HS-27A (cell line): ENCODE results near the gene GEMIN7.

Experiments
- DNase-seq: peaks from one replicate; pipeline ENCODE4 v3.0.0-alpha.2; 2012; ENCODE audit warnings: low read depth, missing footprints

The GEMIN7 gene

DNA sequence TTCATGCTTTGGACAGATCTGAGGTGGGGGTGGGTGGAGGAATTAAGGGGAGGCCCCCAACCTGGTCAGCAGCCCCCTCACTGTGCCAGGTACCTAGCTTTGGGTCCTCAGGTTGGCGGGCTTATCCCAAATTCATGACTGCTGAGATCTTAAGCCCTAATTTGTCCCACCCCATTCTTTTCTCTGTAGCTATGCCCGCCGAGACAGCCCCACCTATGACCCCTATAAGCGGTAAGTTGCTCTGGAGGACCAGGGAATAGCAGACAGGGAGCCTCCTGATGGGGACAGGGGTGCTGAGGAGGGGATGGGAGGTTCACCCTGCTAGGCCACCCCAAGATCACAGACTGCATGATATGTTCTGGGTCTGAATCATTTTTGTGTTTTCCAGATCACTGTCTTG lies 17.1 kb upstream of the GEMIN7 start:
- no peak for DNase-seq

DNA sequence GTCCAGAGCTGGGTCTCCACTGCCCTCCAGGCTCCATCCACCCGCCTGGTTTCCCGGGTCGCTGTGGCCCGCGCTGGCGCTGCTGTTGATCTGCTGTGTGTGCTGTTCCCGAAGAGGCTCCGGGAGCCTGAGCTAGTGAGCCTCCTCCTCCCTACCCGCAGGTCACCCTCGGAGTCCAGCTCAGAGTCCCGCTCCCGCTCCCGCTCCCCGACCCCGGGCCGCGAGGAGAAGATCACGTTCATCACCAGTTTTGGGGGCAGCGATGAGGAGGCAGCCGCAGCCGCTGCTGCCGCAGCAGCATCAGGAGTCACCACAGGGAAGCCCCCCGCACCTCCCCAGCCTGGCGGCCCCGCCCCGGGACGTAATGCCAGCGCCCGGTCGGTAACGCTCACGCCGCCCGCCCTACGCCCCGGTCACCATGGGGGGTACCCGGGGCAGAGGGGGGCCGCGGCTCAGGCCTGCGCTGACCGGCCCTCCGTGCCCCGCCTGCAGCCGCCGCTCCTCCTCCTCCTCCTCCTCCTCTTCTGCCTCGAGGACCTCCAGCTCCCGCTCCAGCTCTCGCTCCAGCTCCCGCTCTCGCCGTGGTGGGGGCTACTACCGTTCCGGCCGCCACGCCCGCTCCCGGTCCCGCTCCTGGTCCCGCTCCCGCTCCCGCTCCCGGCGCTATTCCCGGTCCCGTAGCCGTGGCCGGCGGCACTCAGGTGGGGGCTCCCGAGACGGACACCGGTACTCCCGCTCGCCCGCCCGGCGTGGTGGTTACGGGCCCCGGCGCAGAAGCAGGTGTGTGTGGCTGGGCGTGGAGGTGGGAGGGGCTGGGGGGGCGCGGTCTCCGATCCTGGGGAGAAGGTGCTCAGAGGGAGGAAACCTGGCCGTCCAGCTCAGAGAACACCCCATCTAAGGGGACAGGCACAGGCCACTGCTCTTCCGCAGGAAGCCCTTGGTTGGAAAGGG lies 14.9 kb upstream of the GEMIN7 start:
- DNase-seq = no peak

DNA sequence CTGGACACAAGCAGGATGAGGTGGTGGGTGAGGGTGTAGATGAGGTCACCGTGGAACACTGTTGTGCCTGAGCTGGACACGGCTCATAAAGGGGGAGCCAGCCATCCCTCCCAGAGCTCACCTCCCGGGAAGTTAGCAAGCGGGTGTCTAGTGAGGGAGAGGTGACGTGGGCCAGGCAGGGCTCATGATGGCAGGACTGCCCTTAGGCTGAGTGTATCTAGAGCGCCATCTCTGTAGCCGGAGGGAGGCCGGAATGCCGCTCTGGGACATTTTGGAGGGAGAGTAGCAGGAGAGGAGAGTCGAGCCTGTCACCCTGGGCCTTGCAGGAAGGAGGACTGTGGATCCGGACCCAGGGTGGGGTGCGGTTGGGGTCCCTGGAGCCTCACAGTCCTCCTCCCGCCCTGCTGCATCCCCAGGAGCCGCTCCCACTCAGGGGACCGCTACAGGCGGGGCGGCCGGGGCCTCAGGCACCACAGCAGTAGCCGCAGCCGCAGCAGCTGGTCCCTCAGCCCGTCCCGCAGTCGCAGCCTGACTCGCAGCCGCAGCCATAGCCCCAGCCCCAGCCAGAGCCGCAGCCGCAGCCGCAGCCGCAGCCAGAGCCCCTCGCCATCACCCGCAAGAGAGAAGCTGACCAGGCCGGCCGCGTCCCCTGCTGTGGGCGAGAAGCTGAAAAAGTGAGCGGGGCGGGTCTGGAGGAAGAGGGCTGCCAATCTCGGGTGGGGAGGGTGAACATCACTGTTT lies 12.0 kb upstream of the GEMIN7 start:
- no peak for DNase-seq

DNA sequence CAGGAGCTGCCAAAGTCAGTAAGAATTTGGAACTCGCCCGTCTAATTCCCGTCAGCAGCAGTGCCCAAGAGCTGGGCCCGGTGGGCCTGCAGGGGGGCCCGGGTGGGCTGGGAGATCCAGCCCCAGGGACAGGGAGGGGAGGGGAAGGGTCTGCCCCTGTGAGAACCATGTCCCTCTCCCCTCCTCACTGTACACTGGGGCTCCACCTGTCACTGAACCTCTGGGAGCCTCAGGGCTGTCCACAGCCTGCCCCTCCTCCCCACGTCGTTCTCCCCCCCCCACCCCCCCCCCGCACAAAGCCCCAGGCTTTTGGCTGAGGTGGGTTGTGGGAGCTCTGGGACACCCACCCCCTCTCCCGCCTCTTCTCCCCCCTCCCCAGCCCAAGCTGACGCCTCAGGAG lies 11.0 kb upstream of the GEMIN7 start:
- DNase-seq = no peak

DNA sequence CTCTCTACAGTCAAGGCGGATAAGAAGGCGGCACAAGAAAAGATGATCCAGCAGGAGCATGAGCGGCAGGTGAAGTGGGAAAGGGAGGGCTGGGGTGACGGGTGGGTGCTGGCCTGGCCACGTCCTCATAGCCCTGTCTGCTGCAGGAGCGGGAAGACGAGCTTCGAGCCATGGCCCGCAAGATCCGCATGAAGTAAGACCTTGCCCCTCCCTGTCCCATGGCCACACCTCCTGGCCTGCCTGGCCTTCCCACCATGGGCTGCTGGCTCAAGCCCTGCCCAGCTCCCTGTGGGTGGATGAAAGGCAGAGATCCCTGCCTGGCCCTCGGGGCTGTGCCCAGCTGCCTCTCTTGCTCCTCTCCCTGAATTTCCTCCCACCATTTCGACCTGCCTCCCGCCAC lies 10.0 kb upstream of the GEMIN7 start:
- DNase-seq = no peak

DNA sequence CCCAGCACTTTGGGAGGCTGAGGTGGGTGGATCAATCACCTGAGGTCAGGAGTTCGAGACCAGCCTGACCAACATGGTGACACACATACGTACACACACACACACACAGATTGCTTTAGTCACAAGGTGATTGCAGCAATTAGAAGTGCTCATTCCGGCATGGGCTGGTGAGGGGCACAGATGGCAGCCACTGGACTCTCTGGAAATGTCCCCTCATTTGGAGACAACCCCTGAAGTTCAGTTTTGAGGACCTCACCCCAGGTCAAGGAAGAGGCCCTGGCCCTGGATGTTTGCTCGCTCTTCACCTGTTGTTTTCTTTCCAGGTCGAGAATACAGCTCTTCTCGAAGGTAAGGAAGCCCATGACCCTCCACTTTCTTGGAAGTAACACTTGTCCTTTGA lies 8.8 kb upstream of the GEMIN7 start:
- no peak for DNase-seq

DNA sequence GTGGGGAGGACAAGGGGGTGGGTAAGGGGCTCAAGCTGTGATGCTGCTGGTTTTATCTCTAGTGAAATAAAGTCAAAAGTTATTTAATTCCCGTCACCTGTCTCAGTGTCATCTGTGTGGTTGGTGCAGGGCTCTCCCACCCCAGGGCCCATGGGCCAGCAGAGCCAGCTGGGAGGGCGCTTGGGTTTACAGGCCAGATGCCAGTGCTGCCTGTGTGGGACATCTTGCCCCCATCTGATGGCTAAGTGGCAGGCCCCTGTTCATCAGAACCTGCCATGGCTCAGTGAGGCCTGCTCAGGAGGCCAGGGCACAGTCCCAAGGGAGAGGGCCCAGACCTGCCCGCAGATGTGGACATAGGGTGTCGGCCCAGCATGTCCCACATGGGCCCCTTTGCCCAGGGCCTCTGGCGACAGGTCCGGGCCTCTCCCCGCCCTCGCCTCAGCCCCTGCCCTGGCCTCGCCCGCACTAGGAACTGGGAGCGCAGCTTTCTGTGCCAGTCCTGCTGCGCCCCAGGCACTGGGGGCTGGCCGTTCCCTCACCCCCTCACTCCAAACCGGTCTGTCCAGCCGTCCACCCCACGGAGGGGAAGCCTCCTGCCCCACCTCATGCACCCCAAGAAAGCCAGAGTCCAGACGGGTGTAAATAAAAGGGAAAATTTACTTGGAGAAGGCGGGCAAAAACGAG lies 8.1 kb upstream of the GEMIN7 start:
- no peak for DNase-seq

DNA sequence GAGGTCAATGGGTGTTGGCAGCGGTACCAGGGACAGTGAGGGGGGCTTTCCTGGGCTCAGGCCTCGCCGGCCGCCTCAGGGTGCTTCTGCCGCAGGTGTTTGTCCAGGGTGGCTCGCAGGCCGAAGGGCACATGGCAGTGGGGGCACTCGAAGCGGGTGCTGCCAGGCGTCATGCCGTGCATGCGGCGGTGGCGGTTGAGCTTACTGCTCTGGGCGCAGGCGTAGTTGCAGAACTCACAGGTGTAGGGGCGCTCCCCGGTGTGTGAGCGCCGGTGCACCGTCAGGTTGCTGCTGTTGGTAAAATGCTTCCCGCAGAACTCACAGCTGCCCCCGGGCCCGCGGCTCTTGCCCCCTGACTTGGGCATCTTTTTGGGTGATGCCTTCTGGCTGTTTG lies 7.5 kb upstream of the GEMIN7 start:
- DNase-seq = no peak

DNA sequence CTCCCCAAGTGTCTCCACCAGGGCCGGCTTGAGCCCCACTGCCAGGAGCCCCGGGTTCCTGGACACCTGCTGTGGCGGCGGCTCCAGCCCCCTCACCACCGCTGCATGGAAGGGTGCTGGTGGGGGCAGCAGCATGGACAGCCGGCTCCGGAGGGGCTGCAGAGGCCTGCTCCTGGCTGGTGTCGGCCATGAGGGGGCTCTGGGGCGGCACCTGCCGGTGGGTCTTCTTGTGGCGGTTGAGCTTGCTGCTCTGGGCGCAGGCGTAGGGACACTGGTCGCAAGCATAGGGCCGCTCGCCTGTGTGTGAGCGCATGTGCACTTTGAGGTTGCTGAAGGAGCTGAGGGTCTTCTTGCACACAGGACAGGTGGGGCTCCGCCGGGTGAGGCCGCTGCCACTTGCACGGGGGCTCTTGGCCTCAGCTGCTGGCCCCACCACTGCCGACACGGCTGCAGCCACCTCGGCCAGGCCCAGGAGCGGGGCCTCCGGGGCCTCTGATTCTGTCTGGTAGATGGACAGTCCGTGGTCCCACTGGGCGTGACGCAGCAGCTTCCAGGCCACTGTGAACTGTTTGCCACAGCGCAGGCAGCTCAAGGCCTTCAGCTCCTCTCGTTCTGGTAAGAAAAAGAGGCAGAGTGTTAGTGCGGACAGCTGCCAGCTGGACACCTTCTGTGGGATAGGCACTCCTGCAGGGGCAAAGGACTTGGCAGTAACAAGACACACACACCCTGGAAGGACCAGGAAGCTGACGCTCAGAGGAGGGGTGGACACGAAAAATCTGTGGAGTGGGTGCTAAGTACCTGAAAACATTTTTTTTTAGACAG lies 6.9 kb upstream of the GEMIN7 start:
- DNase-seq = no peak

DNA sequence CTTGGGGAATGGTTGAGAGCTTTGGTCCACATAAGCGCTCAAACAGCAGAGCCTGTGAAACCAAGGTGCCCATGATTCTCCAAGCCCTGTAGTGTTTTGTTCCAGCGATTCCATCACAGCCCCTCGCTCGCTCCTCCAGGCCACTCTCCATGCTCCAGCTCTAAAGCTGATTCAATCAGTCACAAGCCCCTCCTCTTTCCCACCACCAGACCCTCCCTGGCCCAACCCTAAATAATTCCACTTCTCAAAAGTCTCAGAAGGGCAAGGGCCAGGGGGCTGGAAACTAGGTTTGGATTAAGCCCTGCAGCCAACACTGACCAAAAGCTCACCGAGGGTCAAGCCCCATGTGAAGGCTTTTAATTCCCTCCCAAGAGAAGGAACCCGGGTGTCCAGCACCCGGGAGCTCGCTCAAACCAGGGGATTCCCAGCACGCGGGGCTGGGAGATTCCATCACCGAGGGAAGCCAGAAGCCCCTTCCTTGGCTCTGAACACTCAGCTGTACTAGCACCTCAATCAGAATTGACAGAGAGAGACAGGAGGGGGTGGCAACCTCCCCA lies 4.2 kb upstream of the GEMIN7 start:
- no peak for DNase-seq

DNA sequence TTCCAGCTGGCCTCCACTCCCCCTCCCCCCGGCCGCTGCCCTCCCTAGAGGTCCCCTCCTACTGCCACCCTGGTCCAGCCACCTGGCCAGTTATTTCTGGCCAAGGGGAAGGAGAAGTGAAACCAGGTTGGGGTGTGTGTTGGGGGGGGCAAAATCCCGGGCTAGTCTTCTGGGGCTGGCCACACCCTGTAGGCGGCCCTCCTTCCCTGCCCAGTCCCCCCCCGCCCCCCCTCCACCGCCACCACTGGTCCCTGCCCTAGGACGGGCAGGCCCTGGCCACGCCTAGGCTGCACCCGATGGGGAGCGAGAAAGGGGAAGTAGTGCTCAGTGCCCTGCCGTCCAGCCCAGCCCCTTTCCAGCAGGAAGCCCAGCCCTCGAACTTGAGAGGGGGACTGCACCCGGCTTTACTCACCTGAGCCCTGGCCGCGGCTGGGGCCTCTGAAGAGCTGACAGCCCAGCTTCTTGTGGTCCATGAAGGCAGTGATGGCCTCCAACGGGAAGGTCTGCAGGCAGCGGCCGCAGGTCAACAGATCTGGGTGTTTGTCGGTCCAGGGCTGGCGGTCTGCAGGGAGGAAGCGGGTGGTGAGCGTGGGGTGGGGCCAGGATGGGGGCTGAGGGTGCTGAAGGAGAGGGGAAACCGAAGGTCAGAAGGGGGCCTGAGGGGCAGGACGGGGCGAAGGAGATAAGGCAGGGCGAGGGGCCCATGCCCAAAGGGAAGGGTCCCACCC lies 3.6 kb upstream of the GEMIN7 start:
- DNase-seq = no peak

DNA sequence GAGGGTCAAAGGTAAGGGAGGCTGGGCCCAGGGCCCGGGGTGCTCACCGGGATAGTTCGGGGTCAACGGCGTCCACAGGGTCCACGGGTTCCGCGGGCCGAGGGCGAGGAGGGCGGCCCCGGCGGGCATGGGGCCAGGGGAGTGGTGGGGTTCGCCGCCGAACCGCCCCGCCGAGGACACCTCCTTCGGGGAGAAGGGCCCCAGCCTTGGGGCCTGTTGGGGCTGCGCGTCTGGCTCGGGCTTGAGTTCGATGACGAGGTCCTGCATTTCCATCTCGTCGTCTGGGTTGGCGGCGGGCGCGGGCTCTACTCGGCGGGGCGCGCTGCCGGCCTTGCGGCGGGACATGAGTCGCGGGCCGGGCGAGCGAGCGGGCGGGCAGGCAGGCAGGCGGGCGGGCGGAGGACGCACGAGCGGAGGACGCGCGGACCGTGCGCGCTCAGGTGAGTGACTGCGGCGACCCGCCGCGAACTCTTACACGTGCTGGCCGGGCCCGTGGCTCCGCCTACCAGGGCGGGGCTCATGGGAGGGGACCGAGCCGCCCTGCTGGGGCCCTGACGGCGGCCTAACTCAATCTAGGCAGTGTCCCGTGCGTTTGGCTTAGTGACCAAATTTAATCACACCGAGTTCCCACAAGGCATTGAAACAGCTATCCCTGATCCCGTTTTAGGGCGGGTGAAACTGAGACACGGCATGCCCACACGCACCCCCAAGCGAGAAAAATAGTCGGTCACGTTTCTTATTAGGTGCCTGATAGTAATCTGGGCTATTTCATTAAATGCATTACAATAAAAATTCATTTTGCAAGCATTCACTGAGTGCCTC lies 2.8 kb upstream of the GEMIN7 start, which contains the start of gene ZNF296:
Gene ZNF296, minus strand, starts transcription at position 450 of the 822 bp plus-strand sequence. Its CDS starts 105 bp downstream, at position 345.
- no peak for DNase-seq

DNA sequence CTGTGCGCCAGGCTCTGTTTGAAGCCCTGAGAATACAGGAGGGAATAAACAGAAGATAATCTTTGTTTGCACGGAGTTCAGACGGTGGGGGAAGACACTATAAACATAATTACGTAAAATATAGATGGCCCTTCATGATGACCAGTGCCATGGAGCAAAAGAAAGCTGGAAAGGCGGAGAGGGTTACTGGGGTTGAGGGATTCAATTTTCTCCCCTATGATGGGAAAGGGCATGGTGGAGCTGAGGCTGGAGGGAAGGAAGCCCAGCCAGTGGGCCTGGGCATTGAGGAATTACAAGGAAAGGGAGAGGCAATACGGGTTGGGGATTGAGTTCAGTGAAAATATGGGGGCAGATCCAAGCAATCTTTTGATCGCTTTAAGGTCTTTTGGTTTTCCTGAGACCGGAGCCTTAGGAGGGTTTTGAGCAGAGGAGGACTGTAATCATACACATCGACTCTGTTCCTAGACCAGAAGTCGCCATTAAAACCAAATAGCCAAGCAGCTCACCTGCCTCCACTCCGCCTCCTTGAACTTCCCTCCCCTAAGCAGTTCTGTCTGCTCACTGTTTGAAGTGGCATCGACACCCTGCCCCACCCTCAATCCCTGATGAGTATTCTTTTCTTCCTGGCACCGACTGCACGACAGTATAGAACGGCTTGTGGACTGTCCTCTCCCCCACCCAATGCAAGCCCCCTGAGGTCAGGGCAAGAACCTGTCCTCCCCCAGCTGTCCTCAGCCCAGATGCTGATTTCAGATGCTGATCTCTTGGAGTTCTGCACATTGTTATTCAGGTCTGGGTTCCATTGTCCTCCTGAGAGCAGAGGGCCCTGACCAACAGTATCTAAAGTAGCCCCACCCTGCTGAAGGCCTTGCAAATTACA lies 2.0 kb upstream of the GEMIN7 start:
- no peak for DNase-seq

DNA sequence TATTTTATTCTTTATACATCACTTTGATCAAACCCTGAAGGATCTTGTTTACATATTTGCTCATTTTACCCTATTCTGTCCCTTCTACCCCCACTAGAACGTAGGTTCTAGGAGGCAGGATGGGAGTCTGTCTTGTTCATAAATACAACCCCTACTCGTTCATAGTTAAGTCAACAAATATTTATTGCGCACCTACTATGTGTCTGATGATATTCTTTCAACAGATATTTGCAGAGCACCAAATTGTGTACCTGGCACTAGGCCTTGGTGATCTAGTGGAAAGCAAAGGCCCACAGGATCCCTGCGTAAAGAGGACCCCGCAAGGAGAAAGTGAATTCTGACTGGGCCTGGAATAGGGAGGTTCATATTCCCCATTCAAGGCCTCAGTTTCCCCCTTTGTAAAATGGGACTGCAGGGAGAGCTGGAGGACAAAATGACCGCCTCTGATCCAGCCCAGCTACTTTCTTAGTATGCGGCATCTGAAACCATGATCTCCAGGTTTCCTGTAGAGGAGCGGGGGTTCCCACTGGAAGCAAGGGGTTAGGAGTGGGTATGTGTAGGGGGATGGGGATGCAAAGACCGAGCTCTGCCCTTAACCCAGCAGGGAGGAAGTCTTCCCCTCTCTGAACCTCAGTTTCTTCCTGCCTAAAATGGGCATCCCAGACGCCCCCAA lies 534 bp upstream of the GEMIN7 start:
- DNase-seq = no peak

DNA sequence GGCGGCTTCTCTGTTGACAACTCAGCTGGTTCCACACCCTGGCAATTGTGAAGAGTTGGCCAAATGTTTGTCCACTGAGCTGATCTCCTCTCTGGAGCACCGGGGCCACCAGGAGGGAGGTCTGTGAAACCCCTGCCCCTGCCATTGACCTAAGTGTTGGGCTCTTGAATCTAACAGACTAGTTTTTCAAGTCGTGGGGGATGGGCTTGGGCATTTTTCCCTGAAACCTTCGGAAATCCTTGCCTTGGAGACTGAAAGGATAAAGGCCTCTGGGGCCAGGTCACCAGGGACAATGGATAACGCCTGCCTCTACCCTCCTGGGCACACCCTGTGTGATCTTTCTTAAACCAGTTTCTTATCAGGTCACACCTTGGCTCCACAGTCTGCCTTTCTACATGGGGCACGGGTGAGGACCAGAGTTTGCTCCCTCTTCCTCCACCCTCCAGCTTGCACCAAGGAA lies 881 bp downstream of the GEMIN7 start:
- DNase-seq = no peak

DNA sequence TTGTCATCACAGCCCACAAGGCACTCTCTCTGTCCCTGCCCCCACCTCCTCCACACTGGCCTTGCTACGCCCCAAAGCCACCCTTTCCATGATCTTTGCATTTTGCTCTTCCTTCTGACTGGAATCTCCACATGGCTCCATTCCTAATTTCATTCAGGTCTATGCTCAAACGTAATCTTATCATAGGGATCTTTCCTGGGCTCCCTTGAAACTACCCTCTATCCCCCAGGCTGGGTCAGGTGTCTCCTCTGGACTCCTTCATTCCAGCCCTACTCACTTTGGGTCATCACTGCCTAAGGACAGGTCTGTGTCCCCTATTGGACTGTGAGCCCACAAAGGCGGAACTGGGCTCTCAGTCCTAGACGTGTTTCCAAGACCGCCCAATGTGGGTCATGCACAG lies 3.1 kb downstream of the GEMIN7 start:
- no peak for DNase-seq

DNA sequence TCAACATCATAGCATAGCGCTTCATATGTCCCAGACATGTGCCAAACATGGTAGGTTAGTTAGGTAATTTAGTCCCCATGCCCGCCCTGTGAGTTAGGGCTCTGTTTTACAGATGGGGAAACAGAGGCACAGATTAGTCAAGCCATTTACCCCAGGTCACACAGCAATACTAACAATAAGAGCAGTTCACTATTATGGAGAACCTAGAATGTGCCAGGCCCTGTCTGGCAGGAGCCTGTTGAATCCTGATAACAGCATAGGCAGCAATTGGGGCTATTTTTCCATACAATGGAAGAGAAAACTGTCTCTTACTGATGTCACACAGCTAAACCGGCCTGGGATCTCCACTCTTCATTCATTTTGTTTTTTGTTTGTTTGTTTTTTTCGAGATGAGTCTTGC lies 7.4 kb downstream of the GEMIN7 start:
- no peak for DNase-seq

DNA sequence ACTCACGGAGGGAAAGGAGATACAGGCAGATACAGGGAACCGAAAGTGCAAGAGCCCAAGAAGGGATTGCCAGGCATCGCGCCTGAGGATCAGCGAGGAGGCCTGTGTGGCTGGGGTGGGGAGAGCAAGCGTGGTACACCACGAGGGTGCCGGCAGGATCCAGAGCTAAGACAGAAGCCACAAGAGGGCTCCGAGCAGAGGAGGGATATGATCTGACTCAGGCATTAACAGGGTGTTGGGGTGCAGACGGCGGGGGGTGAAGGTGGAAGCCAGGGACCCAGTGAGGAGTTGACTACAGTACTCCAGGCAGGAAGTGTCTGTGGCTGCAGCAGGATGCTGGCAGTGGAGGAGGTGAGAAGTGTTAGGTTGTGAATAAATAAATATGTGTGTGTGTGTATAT lies 8.5 kb downstream of the GEMIN7 start:
- DNase-seq = no peak
